DMS79 (cell line): Measurements from ENCODE around the gene GCLC.

ENCODE experiments used
- DNase-seq: peaks from one replicate; lab custom pipeline; 2025; lab: John Stamatoyannopoulos, UW

Gene GCLC

GRCh38 chr6:53447865-53448264, 97.0 kb downstream of the GCLC start:
- DNase-seq: no peak
